Left ventricle myocardium inferior (tissue), 1 donor: Measurements from ENCODE around the gene KRTAP6-2. TPM values are rescaled to one million over a fixed set of nuclear protein-coding genes. Genes with fewer than 3 reads are reported as not detected.

Experiments
- DNase-seq: peaks from one replicate; pipeline ENCODE4 v3.0.0-alpha.2; 2020
- H3K27ac ChIP-seq: fragments of 200-600 bp; replicated peaks from 2 replicates; pipeline ENCODE4 v1.8.0; 2021
- H3K27me3 ChIP-seq: fragments of 200-600 bp; 2 replicates; pipeline ENCODE4 v1.8.0; 2021; ENCODE audit warnings: low read depth
- H3K36me3 ChIP-seq: fragments of 200-600 bp; 2 replicates; pipeline ENCODE4 v1.8.0; 2021
- H3K4me1 ChIP-seq: fragments of 200-600 bp; 2 replicates; pipeline ENCODE4 v1.8.0; 2021
- H3K4me3 ChIP-seq: fragments of 200-600 bp; 2 replicates; pipeline ENCODE4 v1.8.0; 2021; ENCODE audit warnings: mild to moderate bottlenecking, moderate library complexity
- H3K9me3 ChIP-seq: fragments of 200-600 bp; replicated peaks from 2 replicates; pipeline ENCODE4 v1.8.0; 2021
- CTCF ChIP-seq: fragments of 200-600 bp; IDR thresholded peaks from 2 replicates; pipeline ENCODE4 v1.8.0; 2021; ENCODE audit warnings: antibody characterized with exemption, mild to moderate bottlenecking, borderline replicate concordance
- intact Hi-C: fragments of 100-400 bp; cut with micrococcal nuclease; formaldehyde crosslinking; loops from one replicate; pipeline ENCODE4 v1.11.0; 2022
- total RNA-seq: library from RNA; stranded (reverse); fragmentation: NEBNext Ultra II Directional; extraction: Animal tissue kit (Norgen Biotek cat#: 25700); gene quantifications from one replicate; pipeline ENCODE4 v1.2.1, GENCODE V29; 2021
- donor health status: DM: no; HTN: yes; CAD: no; lungs with severe emphysema.

KRTAP6-2 gene
- total RNA-seq, 1 donor from 2014 or later = not detected

GRCh38 chr21:30561957-30562356 is 36.7 kb downstream of the KRTAP6-2 start:
- no peak for DNase-seq
- no peak for TF ChIP-seq CTCF
- H3K27me3 ChIP-seq = no peaks in the 10 kb centered on the region
- no peaks in the 10 kb centered on the region for H3K36me3 ChIP-seq
- intact Hi-C loops = no loop called here
- no peak overlapping the region for H3K4me3 ChIP-seq
- no peak overlapping the region for H3K27ac ChIP-seq
- H3K4me1 ChIP-seq = no peaks in the 10 kb centered on the region
- no peaks in the 10 kb centered on the region for H3K9me3 ChIP-seq

GRCh38 chr21:30561264-30561895 is 37.3 kb downstream of the KRTAP6-2 start, which contains the start of gene KRTAP19-7:
Gene KRTAP19-7, minus strand, starts transcription at chr21:30561314. Its CDS starts 25 bp downstream, at chr21:30561289.
- intact Hi-C loops = no loop called here
- Histone ChIP-seq H3K9me3 (no peaks in the 10 kb centered on the region), H3K27ac (no peak within 1 kb of the TSS), H3K4me3 (no peak within 1 kb of the TSS), H3K4me1 (no peaks in the 10 kb centered on the region), H3K27me3 (no peaks in the 10 kb centered on the region), H3K36me3 (no peaks in the 10 kb centered on the region)
- DNase-seq = no peak
- TF ChIP-seq CTCF = no peak

- no peaks in the 10 kb centered on the region for H3K36me3 ChIP-seq
- no peak overlapping the region for H3K4me3 ChIP-seq
- no peaks in the 10 kb centered on the region for H3K4me1 ChIP-seq
- no peaks in the 10 kb centered on the region for H3K27me3 ChIP-seq
- DNase-seq = no peak
- no peak for TF ChIP-seq CTCF
- H3K27ac ChIP-seq = no peak overlapping the region
- H3K9me3 ChIP-seq = peaks cover 11% of the 10 kb centered on the region
- intact Hi-C loops = no loop called here
Observed at GRCh38 chr21:30555095-30555494, 43.6 kb downstream of the KRTAP6-2 start.

- Histone ChIP-seq H3K27ac (no peak overlapping the region), H3K9me3 (peaks cover 11% of the 10 kb centered on the region), H3K4me1 (no peaks in the 10 kb centered on the region), H3K4me3 (no peak overlapping the region), H3K27me3 (no peaks in the 10 kb centered on the region), H3K36me3 (no peaks in the 10 kb centered on the region)
- intact Hi-C loops = no loop called here
- no peak for DNase-seq
- no peak for TF ChIP-seq CTCF
Observed at GRCh38 chr21:30552782-30553181, 45.9 kb downstream of the KRTAP6-2 start.

Other genes starting within 250 kb of the KRTAP6-2 start
- not detected for gene KRTAP13-2, start 226.6 kb downstream of the KRTAP6-2 start, total RNA-seq
- gene KRTAP13-1, start 202.9 kb downstream of the KRTAP6-2 start, total RNA-seq = not detected
- not detected for gene KRTAP13-3, start 173.0 kb downstream of the KRTAP6-2 start, total RNA-seq
- not detected for gene KRTAP13-4, start 168.7 kb downstream of the KRTAP6-2 start, total RNA-seq
- not detected for gene KRTAP15-1, start 158.6 kb downstream of the KRTAP6-2 start, total RNA-seq
- gene KRTAP19-1, start 118.5 kb downstream of the KRTAP6-2 start, total RNA-seq = not detected
- not detected for gene KRTAP19-2, start 111.5 kb downstream of the KRTAP6-2 start, total RNA-seq
- gene KRTAP19-3, start 106.9 kb downstream of the KRTAP6-2 start, total RNA-seq = not detected
- not detected for gene KRTAP19-4, start 101.7 kb downstream of the KRTAP6-2 start, total RNA-seq
- gene KRTAP19-5, start 96.8 kb downstream of the KRTAP6-2 start, total RNA-seq = not detected
- not detected for gene KRTAP19-6, start 57.0 kb downstream of the KRTAP6-2 start, total RNA-seq
- gene KRTAP19-7, start 37.6 kb downstream of the KRTAP6-2 start, total RNA-seq = not detected
- not detected for gene KRTAP22-2, start 8.5 kb downstream of the KRTAP6-2 start, total RNA-seq
- not detected for gene KRTAP6-3, start 6.5 kb downstream of the KRTAP6-2 start, total RNA-seq
- not detected for gene KRTAP22-1, start 2.2 kb upstream of the KRTAP6-2 start, total RNA-seq
- not detected for gene KRTAP6-1, start 15.0 kb upstream of the KRTAP6-2 start, total RNA-seq
- not detected for gene KRTAP20-1, start 17.5 kb upstream of the KRTAP6-2 start, total RNA-seq
- not detected for gene KRTAP20-4, start 21.7 kb upstream of the KRTAP6-2 start, total RNA-seq
- gene KRTAP20-2, start 36.3 kb upstream of the KRTAP6-2 start, total RNA-seq = not detected
- gene KRTAP20-3, start 44.0 kb upstream of the KRTAP6-2 start, total RNA-seq = not detected
- gene KRTAP21-3, start 119.9 kb upstream of the KRTAP6-2 start, total RNA-seq = not detected
- gene KRTAP21-2, start 148.4 kb upstream of the KRTAP6-2 start, total RNA-seq = not detected
- gene KRTAP21-1, start 156.5 kb upstream of the KRTAP6-2 start, total RNA-seq = not detected
- gene KRTAP8-1, start 214.4 kb upstream of the KRTAP6-2 start, total RNA-seq = not detected
- gene KRTAP7-1, start 230.9 kb upstream of the KRTAP6-2 start, total RNA-seq = not detected